Ecto neural progenitor cell (in vitro differentiated cells): ENCODE results near the gene GPD1L.
"Not testable (repeated sequence)": the region's sequence is repeated elsewhere in the genome, so short reads cannot be mapped to it uniquely, and the experiment has no call there.

Experiments used
- DNase-seq: peaks from one replicate; pipeline ENCODE4 v3.0.0-alpha.2; 2018; ENCODE audit warnings: low spot score

GPD1L gene

DNA sequence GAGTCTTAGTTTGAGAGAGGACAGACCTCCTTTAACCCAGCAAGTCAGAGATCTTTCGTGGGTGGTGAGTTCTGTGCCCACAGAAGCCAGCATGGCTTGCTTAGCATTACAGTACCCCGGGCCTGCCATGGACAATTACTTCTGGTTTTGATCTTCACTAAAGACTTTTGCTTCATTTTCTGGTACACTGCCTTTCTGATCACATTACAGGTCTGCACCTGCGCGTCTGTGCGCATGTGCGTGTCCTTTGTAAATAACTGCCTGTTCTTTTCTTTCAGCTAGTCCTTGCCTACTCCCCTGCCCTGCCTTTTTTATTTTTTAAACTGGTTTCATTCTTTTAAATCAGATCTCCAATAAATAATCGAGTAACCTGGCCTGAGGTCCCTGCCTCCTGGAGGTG, 74.9 kb downstream of the GPD1L start:
- no peak for DNase-seq

DNA sequence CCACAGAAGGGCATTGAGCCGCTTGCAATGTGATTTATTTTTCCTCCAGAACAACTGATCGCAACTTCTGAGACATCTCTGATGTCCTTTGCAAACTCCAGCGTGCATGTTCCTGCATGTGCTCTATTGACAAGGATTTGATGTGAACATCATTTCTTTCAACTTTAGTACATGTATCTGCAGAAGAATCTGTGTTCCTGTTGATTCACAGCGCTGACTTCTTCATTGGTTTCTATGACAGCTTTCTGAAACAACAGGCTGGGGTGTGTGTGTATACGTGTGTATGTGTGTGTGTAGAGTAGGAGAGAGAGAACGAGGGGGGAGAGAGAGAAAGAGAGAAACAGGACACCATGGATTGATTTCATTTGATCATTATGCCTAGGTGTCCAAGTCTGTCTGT, 75.4 kb downstream of the GPD1L start:
- DNase-seq: no peak

DNA sequence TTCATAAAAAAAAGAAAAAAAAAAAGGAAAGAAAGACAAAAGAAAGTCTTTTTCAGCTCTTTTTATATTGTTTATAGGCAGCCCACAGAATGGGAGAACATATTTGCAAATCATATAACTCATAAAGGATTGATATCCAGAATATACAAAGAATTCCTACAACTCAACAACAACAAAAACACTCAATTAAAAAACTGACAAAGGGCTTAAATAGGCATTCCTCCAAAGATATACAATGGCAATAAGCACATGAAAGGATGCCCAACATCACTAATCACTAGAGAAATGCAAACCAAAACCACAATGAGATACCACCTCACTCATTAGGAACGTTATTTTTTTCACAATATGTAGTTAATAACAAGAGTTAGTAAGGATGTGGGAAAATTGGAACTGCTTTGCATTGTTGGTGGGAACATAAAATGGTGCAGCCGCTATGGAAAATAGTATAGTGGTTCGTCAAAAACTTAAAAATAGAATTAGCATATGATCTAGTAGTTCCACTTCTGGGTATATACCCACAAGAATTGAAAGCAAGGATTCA, 77.8 kb downstream of the GPD1L start:
- DNase-seq: no peak

DNA sequence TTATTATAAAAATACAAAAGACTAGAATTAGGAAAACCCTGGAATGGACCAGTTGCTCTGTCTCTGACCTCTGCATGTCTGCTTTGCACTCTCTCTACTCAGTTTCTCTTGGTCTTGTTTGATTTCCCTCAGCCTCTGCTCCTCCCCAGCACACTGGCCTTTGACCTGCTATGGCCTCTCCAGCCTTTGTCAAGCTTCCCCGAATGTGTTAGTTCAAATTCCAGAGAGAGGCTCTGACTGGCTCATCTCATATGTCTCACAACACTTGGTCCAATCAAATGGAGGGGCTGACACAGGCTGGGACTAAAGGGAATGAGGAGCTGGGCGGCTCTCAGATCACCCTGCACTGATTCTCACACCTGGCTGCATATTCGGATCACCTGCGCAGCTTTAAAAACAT, 79.7 kb downstream of the GPD1L start:
- DNase-seq: peak; percentile 53

DNA sequence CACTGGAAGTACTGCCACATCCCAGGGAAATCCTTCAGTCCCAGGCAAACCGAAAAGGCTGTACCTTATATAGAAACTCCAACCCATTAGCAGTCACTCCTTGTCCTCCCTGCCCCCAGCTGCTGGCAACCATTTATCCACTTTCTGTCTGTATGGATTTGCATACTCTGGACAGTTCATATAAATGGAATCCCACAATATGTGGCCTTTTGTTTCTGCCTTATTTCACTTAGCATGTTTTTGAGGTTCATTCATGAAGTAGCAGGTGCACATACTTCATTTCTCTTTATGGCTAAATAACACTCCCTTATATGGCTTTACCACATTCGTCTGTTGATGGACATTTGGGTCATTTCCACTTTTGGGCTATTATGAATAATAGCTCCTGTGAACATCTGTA, 80.5 kb downstream of the GPD1L start:
- no peak for DNase-seq

DNA sequence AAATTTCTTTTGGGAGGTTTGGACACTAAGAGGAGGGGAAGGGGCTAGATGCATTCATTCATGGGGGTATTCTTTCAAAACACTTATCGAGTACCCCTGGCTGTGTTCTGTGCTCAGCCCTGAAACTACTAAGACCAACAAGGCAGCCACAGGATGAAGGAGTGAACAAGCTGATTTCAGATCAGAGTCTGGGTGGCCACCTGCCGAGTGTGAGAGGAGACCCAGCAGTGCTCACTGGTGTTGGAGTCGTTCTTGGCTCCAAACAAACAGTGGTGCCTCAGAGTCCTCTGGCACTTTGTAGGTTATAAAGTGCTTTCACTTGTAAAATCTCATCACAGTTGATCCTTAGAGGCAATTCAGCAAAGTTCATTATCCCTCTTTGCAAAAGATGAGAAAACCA, 83.3 kb downstream of the GPD1L start:
- DNase-seq: no peak

DNA sequence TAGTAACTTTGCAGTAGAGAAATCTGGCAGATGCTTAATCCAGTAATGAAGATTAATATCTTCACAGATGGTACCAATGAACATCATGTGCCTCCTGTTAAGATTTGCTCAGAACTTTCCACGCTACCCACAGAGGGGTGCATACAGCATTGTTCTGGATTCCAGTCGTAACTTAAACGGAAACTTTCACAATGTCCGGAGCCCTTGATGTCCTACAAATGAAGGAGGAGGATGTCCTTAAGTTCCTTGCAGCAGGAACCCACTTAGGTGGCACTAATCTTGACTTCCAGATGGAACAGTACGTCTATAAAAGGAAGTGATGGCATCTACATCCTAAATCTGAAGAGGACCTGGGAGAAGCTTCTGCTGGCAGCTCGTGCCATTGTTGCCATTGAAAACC, 84.1 kb downstream of the GPD1L start:
- not testable (repeated sequence) for DNase-seq

DNA sequence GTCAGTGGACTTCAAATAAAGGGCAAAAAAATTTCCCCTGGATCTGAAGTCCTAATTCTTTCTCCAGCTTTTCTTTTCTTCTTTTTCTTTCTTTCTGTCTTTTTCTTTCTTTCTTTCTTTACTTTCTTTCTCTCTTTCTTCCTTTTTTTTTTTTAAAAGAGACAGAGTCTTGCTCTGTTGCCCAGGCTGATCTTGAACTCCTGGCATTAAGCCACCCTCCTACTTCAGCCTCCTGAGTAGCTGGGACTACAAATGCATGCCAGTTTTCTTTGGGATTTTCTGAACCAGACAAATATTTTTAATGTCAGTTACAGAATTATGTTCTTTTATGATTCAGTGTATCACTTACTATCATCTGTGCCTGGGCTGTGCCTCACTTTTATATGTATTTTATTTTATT, 86.7 kb downstream of the GPD1L start:
- DNase-seq: no peak

DNA sequence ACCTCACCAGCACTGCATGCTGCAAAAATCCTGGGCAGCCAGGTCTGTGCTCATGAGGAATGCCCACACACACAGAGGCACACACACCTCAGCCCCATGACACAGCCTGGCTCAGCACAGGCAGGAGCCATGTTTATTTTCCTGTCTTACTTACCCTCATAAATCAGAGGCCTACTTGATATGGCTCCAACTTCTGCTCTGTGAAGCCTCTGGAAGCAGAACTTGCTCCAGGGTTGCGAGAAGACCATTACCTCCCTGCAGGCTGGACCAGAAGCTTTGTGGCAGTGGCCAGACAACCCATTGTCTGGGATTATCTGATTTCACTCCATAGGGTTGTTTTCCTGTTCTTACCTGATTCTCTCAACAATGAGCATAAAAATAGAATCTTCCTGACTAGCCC, 88.2 kb downstream of the GPD1L start:
- DNase-seq: no peak

DNA sequence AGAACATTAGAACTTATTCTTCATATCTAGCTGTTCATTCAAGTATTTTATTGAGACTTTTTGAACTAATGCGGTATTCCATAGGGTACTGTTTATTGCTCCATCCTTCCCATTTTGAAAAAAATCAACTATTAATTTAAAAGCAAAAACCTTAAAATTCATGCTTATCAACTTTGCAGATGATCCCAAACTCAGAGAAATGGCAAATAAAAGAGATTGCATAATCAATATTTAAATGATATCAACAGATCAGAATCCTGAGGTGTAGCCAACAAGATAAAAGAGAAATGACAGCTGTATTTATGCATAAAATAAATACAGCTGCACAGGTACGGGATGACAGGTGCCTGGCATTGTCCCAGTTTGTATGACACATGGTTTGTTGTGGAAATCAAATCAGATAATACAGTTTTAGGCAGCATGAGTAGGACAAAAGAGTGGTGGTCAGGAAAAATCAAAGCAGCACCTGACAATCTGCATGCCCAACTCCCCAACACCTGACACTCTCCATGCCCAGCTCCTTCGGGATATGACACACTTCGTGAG, 89.6 kb downstream of the GPD1L start:
- no peak for DNase-seq

DNA sequence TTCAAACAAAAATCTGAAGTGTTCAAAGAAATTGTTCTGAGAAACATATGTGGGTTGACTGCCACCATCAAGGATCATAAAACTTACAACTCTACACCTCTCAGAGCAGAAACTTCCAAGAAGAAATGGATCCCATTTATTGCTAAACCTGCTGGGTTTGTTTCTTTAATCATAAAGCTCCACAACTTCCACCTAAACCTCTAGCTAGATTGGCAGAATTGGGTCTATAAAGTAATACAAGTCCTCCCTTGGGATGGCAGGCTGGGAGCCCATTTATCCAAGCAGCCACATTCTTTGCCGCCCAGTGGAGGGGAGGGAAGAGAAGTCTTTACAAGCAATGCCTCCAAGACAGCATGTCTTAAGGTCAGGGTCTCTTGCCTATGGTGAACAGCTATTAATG, 91.6 kb downstream of the GPD1L start:
- no peak for DNase-seq

DNA sequence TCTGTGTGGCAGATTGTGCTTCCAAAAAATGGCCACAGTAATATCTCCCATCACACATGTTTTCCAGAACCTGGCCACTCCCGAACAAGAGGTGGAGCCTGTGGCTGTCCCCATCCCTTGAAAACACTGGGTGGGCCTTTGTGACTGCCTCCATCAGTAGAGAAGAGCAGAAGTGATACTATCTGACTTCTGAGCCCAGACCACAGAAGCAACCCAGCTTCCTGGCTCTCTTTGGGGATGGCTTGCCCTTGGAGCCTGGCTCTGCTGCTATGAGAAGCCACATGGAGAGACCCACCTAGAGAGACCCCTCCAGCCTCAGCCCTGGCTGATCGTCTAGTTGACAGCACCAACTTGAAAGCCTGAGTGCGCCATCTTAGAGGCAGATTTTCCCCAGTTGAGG, 92.3 kb downstream of the GPD1L start:
- DNase-seq: no peak

DNA sequence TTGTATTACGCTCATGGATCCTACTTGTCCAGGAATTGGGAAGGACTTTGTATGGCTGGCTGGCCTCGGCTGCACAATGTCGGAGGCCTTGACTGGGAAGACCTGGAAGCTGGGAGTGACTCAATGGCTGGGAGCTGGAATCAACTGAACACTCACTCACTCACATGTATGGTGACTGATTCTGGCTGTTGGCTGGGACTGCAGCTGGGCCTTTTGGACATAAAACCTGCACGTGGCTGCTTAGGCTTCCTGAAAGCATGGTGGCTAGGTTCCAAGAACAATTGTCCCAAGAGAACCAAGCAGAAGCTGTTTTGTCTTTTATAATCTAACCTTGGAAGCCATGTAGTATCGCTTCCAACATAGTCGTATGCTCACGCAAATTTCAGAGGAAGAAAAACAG, 94.1 kb downstream of the GPD1L start:
- no peak for DNase-seq

DNA sequence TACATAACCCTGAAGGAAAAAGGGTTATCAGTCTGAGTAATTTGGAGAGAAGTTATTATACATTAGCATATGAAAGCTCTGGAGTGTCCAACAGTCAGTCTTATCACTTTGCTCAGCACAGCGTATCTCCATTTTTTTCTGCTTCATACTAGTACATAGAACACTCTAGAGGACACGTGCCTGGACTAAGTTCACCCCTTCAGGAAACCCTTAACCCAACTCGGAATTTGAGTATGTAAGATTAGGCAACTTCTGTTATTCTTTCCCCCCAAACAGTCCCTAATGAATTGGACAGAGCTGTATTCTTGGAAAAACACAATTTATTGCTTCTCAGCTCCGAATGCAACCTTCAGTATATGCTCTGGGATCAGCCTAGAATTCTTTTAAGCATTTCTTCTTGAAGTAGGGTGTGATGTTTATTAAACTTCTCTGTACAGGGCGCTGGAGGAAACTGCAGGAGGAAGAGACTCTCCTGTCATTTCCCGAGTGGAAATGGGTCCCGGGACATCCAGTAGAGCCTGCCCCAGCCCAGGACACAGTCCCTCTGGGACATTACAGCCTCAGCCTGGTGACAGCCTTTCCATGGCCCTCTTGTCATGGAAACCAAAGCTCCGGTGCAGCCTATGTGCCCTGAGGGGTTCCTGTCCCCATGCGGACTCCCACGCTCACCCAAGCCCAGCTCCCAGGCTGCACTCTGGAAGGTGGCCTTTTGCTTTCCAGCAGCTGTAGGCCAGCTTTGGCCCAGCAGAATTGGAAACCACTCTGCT, 94.8 kb downstream of the GPD1L start:
- peak; percentile 28 for DNase-seq

DNA sequence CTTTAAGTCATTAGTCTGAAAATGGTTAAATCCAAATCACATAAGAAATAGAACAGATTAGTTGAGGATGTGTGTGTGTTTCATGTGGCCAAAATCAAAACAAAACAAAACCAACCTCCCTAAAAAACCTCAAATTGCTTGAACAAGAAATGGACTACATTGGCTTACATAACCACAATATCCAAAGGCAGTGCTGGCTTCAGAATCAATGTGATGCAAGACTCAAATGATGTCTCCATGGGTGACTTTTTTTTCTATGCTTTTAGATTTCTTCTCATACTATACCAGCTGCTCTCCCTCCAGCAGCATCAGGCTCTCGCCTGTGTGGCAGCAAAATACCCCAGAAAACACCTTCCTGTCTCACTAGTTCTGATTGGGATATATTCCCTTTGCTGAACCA, 96.1 kb downstream of the GPD1L start:
- no peak for DNase-seq

DNA sequence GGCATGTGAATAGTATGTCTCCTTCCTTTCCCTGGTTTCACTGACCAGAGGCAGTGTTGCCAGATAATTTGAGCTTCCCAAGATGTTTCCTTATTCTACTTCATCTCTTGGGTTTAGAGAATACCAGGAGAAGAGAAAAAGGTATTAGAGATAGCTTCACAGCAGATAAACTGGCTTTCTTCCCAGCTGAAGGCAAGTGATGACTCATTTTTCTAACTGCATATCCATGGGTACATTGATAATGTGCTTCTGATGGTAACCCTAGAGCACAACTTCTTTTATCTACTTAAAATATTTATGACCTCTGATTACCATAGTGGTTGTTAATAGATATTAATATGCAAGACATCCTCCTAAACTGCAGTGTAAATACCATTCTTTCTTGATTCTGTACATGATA, 97.4 kb downstream of the GPD1L start:
- DNase-seq: no peak

DNA sequence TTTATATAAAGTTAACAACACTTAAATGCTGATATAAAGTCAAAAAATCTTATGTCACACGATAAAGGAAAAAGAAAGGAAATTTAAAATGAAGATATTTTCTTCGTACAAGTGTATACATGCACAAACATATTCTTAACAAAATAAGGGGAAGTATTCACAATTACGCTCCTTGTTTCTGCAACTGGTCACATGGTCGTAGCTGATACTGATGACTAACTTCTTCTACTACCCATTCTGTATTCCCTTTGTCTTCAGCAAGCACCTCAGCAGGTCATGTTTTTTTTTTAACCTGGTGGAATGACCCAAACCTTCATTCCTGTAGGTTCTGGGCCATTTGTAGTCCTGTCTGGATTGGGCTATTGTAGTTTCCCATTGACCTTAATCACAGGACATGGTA, 102.0 kb downstream of the GPD1L start:
- no peak for DNase-seq

DNA sequence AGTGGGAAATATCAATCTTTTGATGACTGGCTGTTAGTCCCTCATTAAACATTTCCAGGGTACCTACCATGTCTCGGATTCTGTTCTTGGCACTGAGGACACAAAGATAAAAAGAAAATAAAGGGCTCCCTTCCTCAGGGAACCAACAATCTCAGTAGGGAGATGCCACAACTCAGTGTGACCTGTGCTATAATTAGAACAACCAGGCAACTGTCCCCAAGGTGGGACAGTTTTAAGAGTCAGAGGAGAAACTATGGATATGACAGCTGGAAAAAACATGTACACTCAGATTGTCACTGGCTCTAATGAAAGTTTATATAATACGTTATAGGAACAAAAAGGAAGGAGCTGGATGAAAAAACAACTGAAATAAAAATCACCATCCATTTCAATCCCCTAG, 108.8 kb downstream of the GPD1L start:
- no peak for DNase-seq

DNA sequence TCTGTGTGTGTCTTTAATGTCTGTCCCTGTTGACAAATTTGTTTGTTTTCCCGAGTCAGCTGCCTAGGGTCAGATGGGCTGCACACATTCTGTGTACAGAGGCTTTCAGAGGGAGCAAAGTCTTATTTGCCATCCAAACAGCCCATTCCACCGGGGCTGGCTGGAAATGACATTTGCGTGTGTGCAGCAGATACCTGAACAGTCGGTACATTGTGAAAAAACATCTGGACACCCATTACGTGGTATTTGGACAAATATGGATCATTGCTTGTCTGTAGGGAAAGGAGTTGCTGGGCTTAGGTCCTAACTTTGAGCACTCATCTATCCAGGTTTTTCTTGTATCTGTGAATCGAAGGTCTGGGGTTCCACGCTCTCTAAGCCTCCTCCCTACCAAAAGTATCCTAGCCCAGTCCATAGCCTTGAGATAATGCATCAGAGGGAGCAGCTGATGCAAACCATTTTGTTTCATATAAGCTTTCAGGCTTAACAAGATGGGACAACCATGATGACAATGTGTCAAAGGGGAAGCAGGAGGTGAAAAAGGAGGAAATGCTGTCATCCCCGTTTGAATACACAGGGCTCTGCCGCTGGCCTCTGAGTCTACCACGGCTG, 109.9 kb downstream of the GPD1L start:
- no peak for DNase-seq

DNA sequence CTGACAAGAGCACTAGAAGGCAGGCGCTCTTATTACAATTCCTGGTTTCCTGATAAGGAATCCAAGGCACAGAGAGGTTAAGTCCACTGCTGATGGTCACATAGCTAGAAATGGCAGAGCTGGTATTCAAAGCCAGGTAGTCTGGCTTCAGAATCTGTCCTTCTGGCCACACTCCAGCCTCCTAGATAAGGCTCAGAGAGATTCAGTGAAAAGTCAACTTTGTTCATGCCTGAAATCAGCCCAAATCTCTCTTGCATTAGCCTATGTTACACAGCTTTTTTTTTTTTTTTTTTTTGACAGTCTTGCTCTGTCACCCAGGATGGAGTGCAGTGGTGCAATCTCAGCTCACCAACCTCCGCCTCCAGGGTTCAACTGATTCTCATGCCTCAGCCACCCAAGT, 110.9 kb downstream of the GPD1L start:
- DNase-seq: no peak
